GM19238 (cell line): ENCODE data around the gene C13orf46.
A peak's percentile ranks its signal among the peaks of the same experiment; 100 is the strongest.

ENCODE experiments used
- DNase-seq: peaks from one replicate; pipeline ENCODE4 v3.0.0; 2011; ENCODE audit warnings: low spot score; ENCODE audit not compliant: insufficient read length

C13orf46 gene

GRCh38 chr13:113956571-113956970 lies 17.3 kb downstream of the C13orf46 start:
- DNase-seq, result no peak

DNA sequence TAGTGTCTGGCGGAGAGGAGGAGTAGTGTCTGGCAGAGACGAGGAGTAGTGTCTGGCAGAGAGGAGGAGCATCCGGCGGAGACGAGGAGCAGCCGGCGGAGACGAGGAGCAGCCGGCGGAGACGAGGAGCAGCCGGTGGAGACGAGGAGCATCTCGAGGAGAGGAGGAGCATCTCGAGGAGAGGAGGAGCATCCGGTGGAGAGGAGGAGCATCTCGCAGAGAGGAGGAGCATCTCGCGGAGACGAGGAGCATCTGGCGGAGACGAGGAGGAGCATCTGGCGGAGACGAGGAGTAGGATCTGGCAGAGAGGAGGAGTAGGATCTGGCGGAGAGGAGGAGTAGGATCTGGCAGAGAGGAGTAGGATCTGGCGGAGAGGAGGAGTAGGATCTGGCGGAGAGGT lies 18.2 kb downstream of the C13orf46 start:
- no peak for DNase-seq

DNA sequence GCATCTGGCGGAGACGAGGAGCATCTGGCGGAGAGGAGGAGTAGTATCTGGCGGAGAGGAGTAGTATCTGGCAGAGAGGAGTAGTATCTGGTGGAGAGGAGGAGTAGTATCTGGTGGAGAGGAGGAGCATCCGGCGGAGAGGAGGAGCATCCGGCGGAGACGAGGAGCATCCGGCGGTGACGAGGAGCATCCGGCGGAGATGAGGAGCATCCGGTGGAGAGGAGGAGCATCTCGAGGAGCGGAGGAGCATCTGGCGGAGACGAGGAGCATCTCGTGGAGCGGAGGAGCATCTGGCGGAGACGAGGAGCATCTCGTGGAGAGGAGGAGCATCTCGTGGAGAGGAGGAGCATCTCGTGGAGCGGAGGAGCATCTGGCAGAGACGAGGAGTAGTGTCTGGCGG lies 18.6 kb downstream of the C13orf46 start:
- no peak for DNase-seq

GRCh38 chr13:113954046-113954835 lies 19.6 kb downstream of the C13orf46 start:
- no peak for DNase-seq

GRCh38 chr13:113953561-113953960 lies 20.3 kb downstream of the C13orf46 start:
- no peak for DNase-seq

DNA sequence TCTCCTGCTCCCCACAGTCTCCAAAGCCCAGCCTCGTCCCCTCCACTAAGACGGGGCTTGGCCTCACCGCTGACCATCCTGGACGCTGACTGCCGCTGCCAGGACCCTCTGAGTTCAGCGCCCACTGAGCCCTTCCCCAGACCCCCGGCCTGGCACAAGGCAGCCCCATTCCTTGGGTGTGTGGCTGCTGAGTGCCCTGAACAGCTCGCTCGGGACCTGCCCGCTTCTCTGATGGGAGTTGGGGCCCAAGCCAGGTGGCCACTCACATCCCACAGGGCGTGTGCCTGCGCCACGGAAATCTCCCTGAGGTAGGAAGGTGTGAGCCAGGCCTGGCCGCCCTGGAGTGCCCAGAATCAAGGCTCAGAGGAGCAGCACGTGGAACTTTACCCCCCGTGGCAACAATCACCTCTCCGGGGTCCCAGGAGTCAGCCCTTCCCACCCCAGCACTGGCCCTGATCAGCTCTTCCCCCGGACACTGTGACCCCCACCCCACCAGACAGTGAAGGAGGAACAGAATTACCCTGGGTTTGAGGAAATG lies 20.8 kb downstream of the C13orf46 start:
- DNase-seq, result no peak

DNA sequence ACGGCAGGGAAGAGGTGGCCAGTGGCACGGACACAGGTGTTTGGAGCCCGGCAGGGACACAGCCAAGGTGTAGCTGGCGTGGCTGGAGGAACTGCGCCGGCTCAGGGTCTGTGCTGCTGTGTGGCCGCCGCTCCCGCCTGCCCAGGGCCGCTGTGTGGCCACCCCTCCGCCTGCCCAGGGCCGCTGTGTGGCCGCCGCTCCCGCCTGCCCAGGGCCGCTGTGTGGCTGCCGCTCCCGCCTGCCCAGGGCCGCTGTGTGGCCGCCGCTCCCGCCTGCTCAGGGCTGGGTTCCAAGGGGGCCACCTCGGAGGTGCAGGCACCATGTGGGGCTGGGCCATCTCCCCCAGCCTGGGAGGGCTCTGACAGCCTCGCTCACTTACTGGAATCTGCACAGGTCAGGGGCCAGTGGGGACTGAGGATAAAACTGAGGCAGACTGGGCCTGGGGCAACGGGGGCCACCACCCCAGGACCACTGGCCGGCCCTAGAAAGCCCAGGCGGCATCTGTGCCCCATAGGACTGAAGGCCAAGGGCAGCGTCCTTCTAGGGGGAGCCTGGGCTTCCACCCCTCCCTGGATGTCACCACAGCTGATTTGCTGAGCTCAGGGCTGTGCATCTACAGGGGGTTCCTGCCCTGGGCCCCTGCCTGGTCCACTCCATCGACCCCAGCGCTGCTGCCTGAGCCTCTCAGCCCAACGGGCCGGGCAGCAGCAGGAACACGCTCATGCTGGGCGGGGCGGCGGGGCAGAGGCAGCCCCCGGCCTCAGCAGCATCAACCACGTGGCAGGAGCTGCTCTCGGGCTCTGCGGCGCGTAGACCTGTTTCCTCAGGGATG lies 21.5 kb downstream of the C13orf46 start:
- DNase-seq, result no peak

DNA sequence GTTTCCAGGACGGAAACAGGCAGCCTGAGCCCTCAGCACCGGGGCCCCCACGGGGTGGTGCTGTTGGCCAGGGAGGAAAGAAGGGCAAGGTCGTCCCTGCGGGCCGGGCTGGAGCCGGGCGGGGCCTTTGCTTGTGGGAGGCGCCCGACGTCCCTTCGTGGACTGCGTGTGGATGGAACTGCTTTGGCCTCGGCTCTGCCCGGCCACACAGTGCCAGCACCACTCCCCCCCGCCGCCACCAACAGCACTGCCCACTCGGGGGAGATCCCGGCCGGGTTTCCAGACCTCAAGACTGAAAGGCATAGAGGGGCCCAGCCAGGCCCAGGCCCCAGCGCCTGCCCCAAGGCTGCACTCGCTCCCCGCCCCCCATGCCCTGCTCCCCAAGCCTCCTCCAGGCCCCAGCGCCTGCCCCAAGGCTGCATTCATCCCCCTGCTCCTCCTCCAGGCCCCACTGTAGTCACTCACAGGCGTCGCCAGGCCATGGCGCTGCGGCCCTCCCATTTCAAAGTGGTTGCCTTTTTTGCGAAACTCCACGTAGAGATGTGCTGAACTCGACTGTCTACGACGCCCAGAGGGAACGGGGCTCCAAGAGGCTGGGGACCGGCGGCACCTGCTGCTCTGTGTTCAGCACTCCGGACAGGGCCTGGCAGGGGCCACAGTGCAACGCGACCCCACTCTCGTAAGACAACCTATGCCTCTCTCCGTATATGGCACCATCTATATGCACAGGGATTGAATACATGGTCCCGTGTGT lies 22.5 kb downstream of the C13orf46 start:
- peak; percentile 76 for DNase-seq

DNA sequence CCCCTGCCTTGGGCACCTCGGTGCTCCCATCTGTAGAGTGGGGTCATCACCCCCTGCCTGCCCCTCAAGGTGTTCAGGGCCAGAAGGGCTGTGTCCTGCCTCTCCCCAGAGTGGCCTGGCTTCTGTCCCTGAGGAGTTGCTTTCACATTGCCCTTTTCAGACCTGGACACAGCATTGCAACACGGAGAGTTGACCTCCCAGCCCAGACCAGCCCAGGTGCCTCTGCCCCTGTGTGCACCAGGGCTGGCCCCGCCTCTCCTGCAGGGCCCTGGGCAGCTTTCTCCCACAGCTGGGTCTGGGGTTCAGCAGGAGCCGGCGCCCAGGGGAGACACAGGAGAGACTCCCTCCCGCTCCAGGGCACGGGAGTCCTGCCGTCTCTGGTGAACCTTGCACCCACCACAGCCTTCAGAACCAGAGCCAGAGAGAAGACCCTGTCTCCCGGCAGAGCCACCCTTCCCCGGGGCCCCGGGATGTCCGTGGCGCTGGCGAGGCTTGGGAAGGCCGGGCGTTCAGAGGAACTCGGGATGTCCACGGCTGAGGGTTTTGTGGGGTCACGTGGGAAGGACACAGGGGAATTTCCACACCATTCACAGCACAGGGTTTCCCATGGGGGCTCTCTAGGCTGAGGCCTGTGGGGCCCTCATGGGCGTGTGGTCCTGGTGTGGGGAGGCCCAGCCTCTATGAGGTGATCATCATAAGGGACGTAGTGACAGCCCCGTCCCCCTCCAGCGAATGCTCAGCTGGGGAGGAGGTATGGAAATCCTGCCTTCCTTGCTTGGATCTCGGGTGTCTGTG lies 23.2 kb downstream of the C13orf46 start:
- no peak for DNase-seq

- no peak for DNase-seq
Measured at GRCh38 chr13:113949546-113949945, 24.3 kb downstream of the C13orf46 start.

- DNase-seq, result no peak
Measured at GRCh38 chr13:113948034-113948742, 25.7 kb downstream of the C13orf46 start.

DNA sequence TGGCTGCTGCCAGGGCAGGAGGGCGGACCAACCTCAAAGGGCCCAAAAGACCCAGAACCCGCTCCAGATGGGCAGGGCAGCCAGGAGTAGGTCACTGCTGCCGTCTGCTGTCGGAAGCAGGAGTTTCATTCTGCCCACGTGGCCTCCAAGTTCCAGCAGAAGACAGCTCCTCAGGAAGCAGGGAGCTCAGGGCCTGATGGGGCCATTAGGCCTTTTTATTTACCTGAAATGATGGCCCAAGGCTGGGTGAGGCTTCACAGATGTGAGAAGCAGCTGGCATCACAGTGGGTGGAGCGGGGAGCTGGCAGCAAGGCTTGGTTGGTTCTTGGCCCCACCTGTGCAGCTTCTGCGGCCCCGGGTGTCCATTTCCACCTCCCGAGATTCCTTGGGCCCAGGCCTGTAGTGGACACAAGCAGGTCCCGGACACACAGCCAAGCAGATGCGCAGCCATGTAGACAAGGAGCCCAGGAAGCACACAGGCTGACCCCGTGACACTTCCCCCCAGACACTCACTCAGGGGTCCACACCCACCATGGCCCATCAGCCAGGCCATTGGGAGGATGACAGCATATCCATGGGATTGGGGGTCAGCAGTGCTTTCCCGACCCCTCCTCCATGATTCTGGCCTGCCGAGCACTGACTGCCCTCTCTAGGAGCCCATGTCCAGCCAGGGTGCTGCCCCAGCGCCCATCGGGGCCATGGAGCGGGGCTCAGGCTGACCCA lies 26.4 kb downstream of the C13orf46 start:
- DNase-seq, result no peak

GRCh38 chr13:113946409-113947181 lies 27.3 kb downstream of the C13orf46 start:
- DNase-seq, result no peak

DNA sequence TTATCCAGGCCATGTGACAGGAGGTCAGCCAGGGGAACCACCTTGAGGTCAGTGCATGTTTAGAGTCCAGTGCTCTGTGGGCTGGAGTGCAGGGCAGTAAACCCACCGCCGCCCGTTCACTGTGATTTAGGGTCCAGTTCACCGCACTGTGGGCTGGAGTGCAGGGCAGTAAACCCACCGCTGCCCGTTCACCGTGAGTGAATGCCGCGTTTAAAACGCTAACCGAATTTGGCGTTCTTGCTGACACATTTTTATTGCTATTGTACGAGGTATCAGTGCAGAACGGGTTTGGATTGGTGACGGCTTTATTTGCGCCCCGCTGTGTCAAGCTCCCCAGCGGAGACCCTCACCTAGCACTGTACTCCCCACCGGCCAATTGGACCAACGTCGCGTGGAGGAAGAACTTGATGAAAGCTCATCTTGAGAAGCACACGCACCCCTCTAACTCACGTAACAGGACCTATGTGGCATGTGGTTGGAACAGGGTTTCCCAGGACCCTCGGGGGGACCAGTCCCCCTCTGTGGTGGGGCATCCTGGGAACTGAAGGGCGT lies 27.9 kb downstream of the C13orf46 start:
- DNase-seq, result no peak

DNA sequence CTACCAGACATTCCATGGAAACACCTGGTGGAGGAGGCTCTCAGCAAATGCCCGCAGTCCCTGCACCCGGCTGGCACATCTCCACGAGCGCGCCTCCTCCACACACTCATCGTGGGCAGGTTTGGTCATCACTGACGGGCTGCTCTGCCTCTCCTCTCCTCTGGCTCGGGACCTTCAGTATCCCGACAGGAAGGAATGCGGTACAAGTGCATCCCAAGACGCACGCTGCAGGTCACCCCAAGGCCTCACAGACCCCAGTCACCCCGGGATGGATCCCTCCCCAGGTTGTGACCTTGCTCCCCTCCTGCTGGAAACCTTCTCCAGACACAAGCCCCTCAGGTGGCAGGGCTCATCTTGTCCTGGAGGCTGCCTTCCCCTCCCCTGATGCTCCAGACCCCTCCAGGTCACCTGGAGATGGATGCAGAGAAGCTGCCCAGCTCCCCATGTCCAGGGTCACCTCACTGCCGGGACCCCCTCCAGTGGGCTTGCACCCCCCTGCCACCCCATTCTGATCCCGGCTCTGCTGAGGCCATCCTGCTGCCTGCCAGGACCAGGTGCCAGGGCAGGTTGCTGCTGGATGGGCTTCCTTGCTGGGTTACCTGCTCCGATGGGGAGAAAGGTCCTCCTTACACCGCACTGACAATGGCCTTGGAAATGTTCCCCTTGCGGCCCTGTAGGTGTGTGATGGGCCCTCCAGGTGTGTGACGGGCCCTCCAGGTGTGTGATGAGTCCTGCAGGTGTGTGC lies 29.9 kb downstream of the C13orf46 start:
- no peak for DNase-seq

DNA sequence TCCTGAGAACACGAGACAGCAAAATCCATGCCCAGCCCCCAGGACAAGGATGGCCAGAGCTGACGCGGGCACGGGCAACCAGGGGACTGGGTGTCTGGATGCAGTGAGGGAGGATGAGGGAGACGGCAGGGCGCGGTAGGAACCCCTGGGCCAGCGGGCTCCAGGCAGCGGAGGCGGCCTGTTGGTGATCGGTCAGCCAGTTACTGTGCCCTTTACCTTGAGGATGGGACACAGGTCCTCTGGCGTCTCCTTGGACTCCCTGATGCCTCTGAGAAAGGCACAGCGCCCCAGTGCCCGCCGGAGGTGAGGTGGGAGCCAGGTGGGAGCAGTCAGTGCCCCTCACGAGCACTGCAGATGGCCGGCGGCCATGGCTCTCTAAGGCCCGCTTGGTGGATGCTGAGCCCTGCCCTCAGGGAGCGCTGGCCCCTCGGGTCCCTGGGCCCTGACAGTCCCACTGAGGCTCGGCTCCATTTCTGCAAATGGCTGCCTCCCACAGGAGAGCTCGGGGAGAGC lies 31.2 kb downstream of the C13orf46 start:
- DNase-seq, result no peak

GRCh38 chr13:113941571-113942191 lies 32.2 kb downstream of the C13orf46 start:
- no peak for DNase-seq
